HCT116 (cell line): ENCODE measurements around the gene ZER1. TPM values are rescaled to one million over a fixed set of nuclear protein-coding genes. Genes with fewer than 3 reads are reported as not detected.

ENCODE experiments used
- ATAC-seq: fragments of 200-7000 bp; cut with Tn5 transposase; 2 replicates; pipeline ENCODE4 v1.9.1; 2020; ENCODE audit warnings: mild to moderate bottlenecking, moderate library complexity
- BruUV-seq: library from RNA; stranded (reverse); fragments of 400-500 nt; replicated peaks from 2 replicates; lab custom pipeline; 2021; lab: Mats Ljungman, UMichigan
- CTCF ChIA-PET: fragments of 300-600 bp; sonication (Branson Sonifier 250); formaldehyde crosslinking; loops from one replicate; lab custom pipeline; 2021; ENCODE audit warnings: antibody characterized with exemption; lab: Charles Lee
- POLR2A ChIA-PET: fragments of 300-600, 350-600 bp; sonication (Branson Sonifier 250); formaldehyde crosslinking; loops from one replicate; lab custom pipeline; 2021; ENCODE audit warnings: antibody characterized with exemption; lab: Charles Lee
- RAD21 ChIA-PET, 2 experiments: fragments of 300-600 bp; sonication (Branson Sonifier 250); formaldehyde crosslinking; loops; one replicate each; lab custom pipeline; 2023; ENCODE audit warnings: low total read pairs in 2 of 2; ENCODE audit not compliant: uncharacterized antibody in 2 of 2, unreplicated experiment in 2 of 2, low non-redundant PET in 1 of 2; lab: Charles Lee
- DNase-seq: peaks from one replicate; pipeline ENCODE4 v3.0.0-alpha.2; 2010; ENCODE audit warnings: low read depth, low spot score
- H2AFZ ChIP-seq: fragments of 200-600 bp; shearing (Covaris generic), sonication (generic); 2 replicates; pipeline ENCODE4 v1.6.1; 2017; ENCODE audit warnings: low read depth, mixed run types, mixed read lengths, antibody characterized with exemption, low read length; ENCODE audit not compliant: poor library complexity, severe bottlenecking
- H3K27ac ChIP-seq: 2 replicates; pipeline ENCODE4 v1.5.1; 2012; ENCODE audit warnings: low read depth, low read length
- H3K27me3 ChIP-seq: fragments of 200-600 bp; sonication (generic); 2 replicates; pipeline ENCODE4 v1.6.1; 2016; ENCODE audit warnings: mixed run types, low read length, mixed read lengths; ENCODE audit not compliant: insufficient read depth
- H3K36me3 ChIP-seq, 2 experiments: fragments of 200-500 bp in 1 of 2; fragments of 200-600 bp in 1 of 2; sonication (Bioruptor generic) in 1 of 2; sonication (generic) in 1 of 2; 2 replicates each; pipeline versions ENCODE4 v1.5.1 to v1.6.1; 2014 to 2016; ENCODE audit warnings: low read length in 2 of 2, inconsistent platforms in 1 of 2, mixed read lengths in 1 of 2, mixed run types in 1 of 2; ENCODE audit not compliant: insufficient read depth in 2 of 2, control insufficient read depth in 1 of 2
- H3K4me1 ChIP-seq, 2 experiments: fragments of 200-600 bp in 1 of 2; sonication (generic) in 1 of 2; 2 replicates each; pipeline versions ENCODE4 v1.5.1 to v1.6.1; 2012 to 2017; ENCODE audit warnings: low read length in 2 of 2, inconsistent platforms in 1 of 2, mild to moderate bottlenecking in 1 of 2, mixed read lengths in 1 of 2, mixed run types in 1 of 2, moderate library complexity in 1 of 2; ENCODE audit not compliant: insufficient read depth in 2 of 2, control insufficient read depth in 1 of 2
- H3K4me2 ChIP-seq: fragments of 200-600 bp; sonication (generic); 2 replicates; pipeline ENCODE4 v1.6.1; 2017; ENCODE audit warnings: mixed run types, low read length, mixed read lengths
- H3K4me3 ChIP-seq, 2 experiments: fragments of 200-600 bp in 1 of 2; sonication (generic) in 1 of 2; replicated peaks in 1 of 2; 2 replicates each; pipeline ENCODE4 v1.5.1; 2011 to 2016; ENCODE audit warnings: low read length in 2 of 2, control low read depth in 1 of 2, low read depth in 1 of 2, mild to moderate bottlenecking in 1 of 2, mixed read lengths in 1 of 2, mixed run types in 1 of 2
- H3K79me2 ChIP-seq: fragments of 200-600 bp; sonication (generic); 2 replicates; pipeline ENCODE4 v1.6.1; 2017; ENCODE audit warnings: mild to moderate bottlenecking, mixed run types, low read length, moderate library complexity, mixed read lengths; ENCODE audit not compliant: insufficient read depth
- H3K9ac ChIP-seq: fragments of 200-600 bp; sonication (generic); 2 replicates; pipeline ENCODE4 v1.6.1; 2016; ENCODE audit warnings: low read length, mixed read lengths
- H3K9me2 ChIP-seq: fragments of 200-600 bp; sonication (generic), shearing (Covaris generic); 2 replicates; pipeline ENCODE4 v1.6.1; 2017; ENCODE audit warnings: mixed run types, mild to moderate bottlenecking, moderate library complexity; ENCODE audit not compliant: insufficient read depth
- H3K9me3 ChIP-seq, 2 experiments: fragments of 200-500 bp in 1 of 2; fragments of 200-600 bp in 1 of 2; sonication (Bioruptor generic) in 1 of 2; sonication (generic) in 1 of 2; 2 replicates each; pipeline ENCODE4 v1.6.1; 2014 to 2017; ENCODE audit warnings: low read length in 2 of 2, mixed read lengths in 2 of 2, inconsistent platforms in 1 of 2, low read depth in 1 of 2, mild to moderate bottlenecking in 1 of 2, mixed run types in 1 of 2, moderate library complexity in 1 of 2; ENCODE audit not compliant: control insufficient read depth in 1 of 2, insufficient read depth in 1 of 2
- H4K20me1 ChIP-seq: fragments of 200-600 bp; sonication (generic), shearing (Covaris generic); 2 replicates; pipeline ENCODE4 v1.6.1; 2017; ENCODE audit warnings: mixed run types, mild to moderate bottlenecking, moderate library complexity; ENCODE audit not compliant: insufficient read depth
- CBX3 ChIP-seq: IDR thresholded peaks from 2 replicates; pipeline ENCODE4 v1.6.1; 2012; ENCODE audit warnings: low read depth
- CEBPB ChIP-seq: IDR thresholded peaks from 2 replicates; pipeline ENCODE4 v1.6.1; 2012; ENCODE audit warnings: low read depth
- ELF1 ChIP-seq: IDR thresholded peaks from 2 replicates; pipeline ENCODE4 v1.6.1; 2012; ENCODE audit warnings: low read depth, borderline replicate concordance
- EZH2 ChIP-seq: fragments of 200-600 bp; sonication (generic); IDR thresholded peaks from 2 replicates; pipeline ENCODE4 v1.6.1; 2017; ENCODE audit warnings: antibody characterized with exemption, mixed run types
- EZH2phosphoT487 ChIP-seq: fragments of 200-600 bp; IDR thresholded peaks from 2 replicates; pipeline ENCODE4 v1.6.1; 2018; ENCODE audit warnings: antibody characterized with exemption, borderline replicate concordance
- FOSL1 ChIP-seq: IDR thresholded peaks from 2 replicates; pipeline ENCODE4 v1.6.1; 2012; ENCODE audit warnings: low read depth
- POLR2A ChIP-seq: IDR thresholded peaks from 2 replicates; pipeline ENCODE4 v1.7.0; 2011; ENCODE audit warnings: borderline replicate concordance; ENCODE audit not compliant: insufficient read depth, insufficient read length; ENCODE audit errors: extremely low read depth
- RAD21 ChIP-seq: IDR thresholded peaks from 2 replicates; pipeline ENCODE4 v1.6.1; 2012; ENCODE audit warnings: low read depth, mild to moderate bottlenecking
- SP1 ChIP-seq: IDR thresholded peaks from 2 replicates; pipeline ENCODE4 v1.6.1; 2012; ENCODE audit warnings: low read depth
- SRF ChIP-seq: IDR thresholded peaks from 2 replicates; pipeline ENCODE4 v1.6.1; 2012; ENCODE audit warnings: low read depth
- TCF7L2 ChIP-seq: IDR thresholded peaks from 2 replicates; pipeline ENCODE4 v1.7.0; 2011; ENCODE audit warnings: borderline replicate concordance, inconsistent platforms; ENCODE audit not compliant: insufficient read depth, insufficient read length; ENCODE audit errors: extremely low read depth
- YY1 ChIP-seq: IDR thresholded peaks from 2 replicates; pipeline ENCODE4 v1.6.1; 2011; ENCODE audit warnings: low read length, low read depth, moderate library complexity, mild to moderate bottlenecking; ENCODE audit not compliant: insufficient replicate concordance; ENCODE audit errors: extremely low read depth
- ZFX ChIP-seq: fragments of 450-650 bp; IDR thresholded peaks from 2 replicates; pipeline ENCODE4 v1.6.1; 2017
- ZNF274 ChIP-seq: fragments of 200-500 bp; sonication (Bioruptor generic); IDR thresholded peaks from 2 replicates; pipeline ENCODE4 v1.6.1; 2014; ENCODE audit warnings: mild to moderate bottlenecking, low read depth, low read length, inconsistent platforms
- intact Hi-C: fragments of 100-400 bp; cut with micrococcal nuclease; formaldehyde crosslinking; loops from 2 replicates; pipeline ENCODE4 v1.10.0; 2022
- total RNA-seq: library from RNA; stranded (reverse); gene quantifications from one replicate; pipeline ENCODE4 v1.2.1, GENCODE V29; 2021; ENCODE audit not compliant: unreplicated experiment
- TF ChIP-seq, protein P1 (sequence below): IDR thresholded peaks from 2 replicates; pipeline ENCODE4 v1.6.1; 2012
- TF ChIP-seq, protein P2 (sequence below): IDR thresholded peaks from 2 replicates; pipeline ENCODE4 v1.6.1; 2012
- TF ChIP-seq, protein P3 (sequence below), 3 experiments: fragments of 200-600 bp in 1 of 3; sonication (generic) in 1 of 3; IDR thresholded peaks in 2 of 3; conservative IDR thresholded peaks in 1 of 3; 2 replicates each; pipeline ENCODE4 v1.5.1; 2012 to 2017; ENCODE audit warnings: low read depth in 2 of 3, low read length in 2 of 3, antibody characterized with exemption in 1 of 3, borderline replicate concordance in 1 of 3, control low read depth in 1 of 3, mild to moderate bottlenecking in 1 of 3, mixed read lengths in 1 of 3, mixed run types in 1 of 3, moderate library complexity in 1 of 3; ENCODE audit not compliant: insufficient read depth in 1 of 3
- TF ChIP-seq, protein P4 (sequence below): IDR thresholded peaks from 2 replicates; pipeline ENCODE4 v1.6.1; 2011; ENCODE audit warnings: mild to moderate bottlenecking, low read length, moderate library complexity; ENCODE audit not compliant: insufficient replicate concordance; ENCODE audit errors: extremely low read depth

ZER1 gene
- total RNA-seq, 1 experiment from 2014 or later = 18.0 TPM

DNA sequence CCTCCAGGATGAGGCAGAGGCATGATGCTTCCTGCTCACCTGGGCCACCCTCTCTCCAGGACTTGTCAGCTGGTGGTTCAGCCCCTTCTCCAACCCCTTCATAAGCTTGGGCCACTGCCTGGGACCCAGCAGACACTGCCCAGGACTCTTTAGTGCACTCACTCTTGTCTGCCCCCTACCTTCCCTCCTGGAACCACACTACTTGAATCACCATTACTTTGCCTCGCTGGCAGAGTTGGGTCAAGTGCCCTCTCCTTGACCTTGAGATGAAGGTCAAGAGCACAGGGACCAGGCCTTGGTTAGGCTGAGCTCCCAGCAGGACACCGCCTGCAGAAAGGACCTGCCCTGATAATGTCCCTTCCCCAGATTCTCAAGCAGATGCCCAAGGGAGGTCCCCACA, 38.1 kb upstream of the ZER1 start:
- H3K36me3 ChIP-seq = no peaks in the 10 kb centered on the region; a peak in 2 of 4 replicates
- H3K4me1 ChIP-seq = no peaks in the 10 kb centered on the region
- intact Hi-C loops = no loop called here
- H3K9me2 ChIP-seq = no peaks in the 10 kb centered on the region
- POLR2A ChIA-PET = no interaction called here
- TF ChIP-seq, protein P1, sequence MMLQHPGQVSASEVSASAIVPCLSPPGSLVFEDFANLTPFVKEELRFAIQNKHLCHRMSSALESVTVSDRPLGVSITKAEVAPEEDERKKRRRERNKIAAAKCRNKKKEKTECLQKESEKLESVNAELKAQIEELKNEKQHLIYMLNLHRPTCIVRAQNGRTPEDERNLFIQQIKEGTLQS = no peak
- TF ChIP-seq POLR2A (no peak), EZH2 (no peak), TCF7L2 (no peak), CBX3 (no peak), YY1 (no peak), CEBPB (no peak), SRF (no peak), RAD21 (no peak), ZNF274 (no peak), FOSL1 (no peak), ELF1 (no peak), SP1 (no peak), EZH2phosphoT487 (no peak), ZFX (no peak)
- TF ChIP-seq, protein P2, sequence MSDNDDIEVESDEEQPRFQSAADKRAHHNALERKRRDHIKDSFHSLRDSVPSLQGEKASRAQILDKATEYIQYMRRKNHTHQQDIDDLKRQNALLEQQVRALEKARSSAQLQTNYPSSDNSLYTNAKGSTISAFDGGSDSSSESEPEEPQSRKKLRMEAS = no peak
- TF ChIP-seq, protein P3, sequence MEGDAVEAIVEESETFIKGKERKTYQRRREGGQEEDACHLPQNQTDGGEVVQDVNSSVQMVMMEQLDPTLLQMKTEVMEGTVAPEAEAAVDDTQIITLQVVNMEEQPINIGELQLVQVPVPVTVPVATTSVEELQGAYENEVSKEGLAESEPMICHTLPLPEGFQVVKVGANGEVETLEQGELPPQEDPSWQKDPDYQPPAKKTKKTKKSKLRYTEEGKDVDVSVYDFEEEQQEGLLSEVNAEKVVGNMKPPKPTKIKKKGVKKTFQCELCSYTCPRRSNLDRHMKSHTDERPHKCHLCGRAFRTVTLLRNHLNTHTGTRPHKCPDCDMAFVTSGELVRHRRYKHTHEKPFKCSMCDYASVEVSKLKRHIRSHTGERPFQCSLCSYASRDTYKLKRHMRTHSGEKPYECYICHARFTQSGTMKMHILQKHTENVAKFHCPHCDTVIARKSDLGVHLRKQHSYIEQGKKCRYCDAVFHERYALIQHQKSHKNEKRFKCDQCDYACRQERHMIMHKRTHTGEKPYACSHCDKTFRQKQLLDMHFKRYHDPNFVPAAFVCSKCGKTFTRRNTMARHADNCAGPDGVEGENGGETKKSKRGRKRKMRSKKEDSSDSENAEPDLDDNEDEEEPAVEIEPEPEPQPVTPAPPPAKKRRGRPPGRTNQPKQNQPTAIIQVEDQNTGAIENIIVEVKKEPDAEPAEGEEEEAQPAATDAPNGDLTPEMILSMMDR (IDR thresholded peaks at IDR 0.05 in 2 of 3, conservative IDR thresholded peaks at IDR 0.05 in 1 of 3; ENCODE audit: borderline replicate concordance in 1 of 3, insufficient read depth in 1 of 3, low read depth in 2 of 3, low read length in 2 of 3) = no peak
- TF ChIP-seq, protein P4, sequence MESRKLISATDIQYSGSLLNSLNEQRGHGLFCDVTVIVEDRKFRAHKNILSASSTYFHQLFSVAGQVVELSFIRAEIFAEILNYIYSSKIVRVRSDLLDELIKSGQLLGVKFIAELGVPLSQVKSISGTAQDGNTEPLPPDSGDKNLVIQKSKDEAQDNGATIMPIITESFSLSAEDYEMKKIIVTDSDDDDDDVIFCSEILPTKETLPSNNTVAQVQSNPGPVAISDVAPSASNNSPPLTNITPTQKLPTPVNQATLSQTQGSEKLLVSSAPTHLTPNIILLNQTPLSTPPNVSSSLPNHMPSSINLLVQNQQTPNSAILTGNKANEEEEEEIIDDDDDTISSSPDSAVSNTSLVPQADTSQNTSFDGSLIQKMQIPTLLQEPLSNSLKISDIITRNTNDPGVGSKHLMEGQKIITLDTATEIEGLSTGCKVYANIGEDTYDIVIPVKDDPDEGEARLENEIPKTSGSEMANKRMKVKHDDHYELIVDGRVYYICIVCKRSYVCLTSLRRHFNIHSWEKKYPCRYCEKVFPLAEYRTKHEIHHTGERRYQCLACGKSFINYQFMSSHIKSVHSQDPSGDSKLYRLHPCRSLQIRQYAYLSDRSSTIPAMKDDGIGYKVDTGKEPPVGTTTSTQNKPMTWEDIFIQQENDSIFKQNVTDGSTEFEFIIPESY = no peak
- H3K9me3 ChIP-seq = no peaks in the 10 kb centered on the region
- H3K27me3 ChIP-seq = no peaks in the 10 kb centered on the region
- H3K9ac ChIP-seq = no peak overlapping the region
- H3K4me3 ChIP-seq = no peak overlapping the region
- CTCF ChIA-PET = interaction anchor here (0.6 kb wide), 1 partner anchor 8 kb away, joined by 3 read pairs; the partner anchor contains the start of gene ENDOG
- H4K20me1 ChIP-seq = no peaks in the 10 kb centered on the region
- H2AFZ ChIP-seq = no peak overlapping the region
- RAD21 ChIA-PET = no interaction called here
- no peak overlapping the region for H3K4me2 ChIP-seq
- no peaks in the 10 kb centered on the region for H3K79me2 ChIP-seq
- H3K27ac ChIP-seq = no peak overlapping the region
- no peak for DNase-seq
- ATAC-seq = no peak
- BruUV-seq = TSS peak; percentile 17
